Measurements from ENCODE around the gene LLGL1.

Gene LLGL1

DNA sequence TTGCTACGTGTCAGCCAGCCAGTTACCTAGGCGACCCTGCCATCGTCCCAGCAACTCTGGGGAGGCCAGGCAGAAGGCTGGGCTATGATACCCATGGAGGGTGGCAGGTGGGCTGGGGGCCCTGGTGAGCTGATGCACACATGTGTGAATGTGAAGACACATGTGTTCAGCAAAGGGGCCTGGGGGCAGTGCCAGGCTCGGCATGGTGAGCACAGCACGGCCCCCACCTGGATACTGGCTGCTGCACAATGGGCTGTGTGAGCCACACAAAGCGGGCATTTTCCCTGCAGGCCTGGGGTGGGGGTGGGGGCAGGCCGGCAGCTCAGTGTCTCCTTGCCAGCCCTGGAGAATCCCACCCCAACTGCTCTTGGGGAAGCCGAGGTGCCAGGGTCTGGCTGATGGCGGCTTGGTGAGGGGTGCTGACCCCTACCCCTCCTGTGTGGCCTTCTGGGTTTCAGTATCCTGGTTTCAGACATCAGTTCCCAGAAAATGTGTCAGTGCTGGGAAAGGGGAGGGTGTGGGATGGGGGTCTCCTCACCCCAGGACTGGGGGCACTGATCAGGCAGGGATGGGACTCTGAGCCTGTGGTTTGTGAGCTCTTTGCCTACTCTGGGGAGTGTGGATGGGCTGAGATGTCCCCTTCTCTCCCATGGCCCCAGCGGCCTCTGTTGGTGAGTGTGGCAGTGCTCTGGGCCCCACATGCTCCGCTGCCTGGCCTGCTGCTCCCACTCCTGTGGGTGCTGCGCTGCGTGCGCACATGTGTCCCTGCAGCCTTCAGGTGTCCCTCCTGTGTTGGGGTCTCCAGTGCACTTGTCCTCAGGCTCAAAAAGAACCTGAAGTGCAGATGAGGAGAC is 5.1 kb downstream of the LLGL1 start:
- DNase-seq = no peak

DNA sequence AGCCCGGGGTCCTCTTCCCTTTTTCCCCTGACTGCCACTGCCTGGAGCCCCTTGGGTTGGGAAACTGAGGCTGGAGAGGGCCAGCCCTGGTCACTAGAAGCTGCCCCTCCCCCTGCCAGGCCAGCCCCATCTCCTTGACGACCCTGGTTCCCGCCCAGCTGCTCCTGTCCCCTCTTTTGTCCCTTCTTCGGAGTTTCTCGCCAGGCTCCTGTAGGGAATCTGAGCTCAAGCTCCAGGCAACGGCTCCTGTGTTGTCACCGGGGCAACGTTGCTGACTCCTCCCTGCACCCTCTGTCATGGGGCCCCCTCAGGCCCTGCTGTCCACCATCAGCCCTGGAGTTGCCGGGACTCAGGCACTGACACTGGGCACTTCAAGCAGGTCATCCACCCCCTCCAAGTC is 5.7 kb downstream of the LLGL1 start:
- no peak for DNase-seq

DNA sequence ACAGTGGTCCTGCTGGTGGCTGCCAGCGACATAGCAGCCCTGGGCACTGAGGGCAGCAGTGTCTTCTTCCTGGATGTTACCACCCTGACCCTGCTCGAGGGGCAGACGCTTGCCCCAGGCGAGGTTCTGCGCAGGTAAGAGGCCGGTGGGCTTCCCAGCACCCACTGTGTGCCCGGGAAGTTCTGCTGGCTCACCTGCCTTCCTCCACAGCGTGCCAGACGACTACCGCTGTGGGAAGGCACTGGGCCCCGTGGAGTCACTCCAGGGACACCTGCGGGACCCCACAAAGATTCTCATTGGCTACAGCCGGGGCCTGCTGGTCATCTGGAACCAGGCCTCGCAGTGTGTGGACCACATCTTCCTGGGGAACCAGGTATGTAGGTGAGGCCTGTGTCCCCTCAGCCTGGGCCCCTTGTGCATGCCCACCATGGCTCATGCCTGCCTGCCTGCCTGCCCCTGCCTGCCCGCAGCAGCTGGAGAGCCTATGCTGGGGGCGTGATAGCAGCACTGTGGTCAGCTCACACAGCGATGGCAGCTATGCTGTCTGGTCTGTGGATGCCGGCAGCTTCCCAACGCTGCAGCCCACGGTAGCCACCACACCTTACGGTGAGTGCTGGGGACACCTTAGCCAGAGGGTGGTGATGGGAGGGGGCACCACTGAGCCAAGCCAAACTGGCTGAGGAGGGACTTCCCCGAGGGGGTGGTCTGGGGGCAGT is 8.5 kb downstream of the LLGL1 start:
- no peak for DNase-seq

DNA sequence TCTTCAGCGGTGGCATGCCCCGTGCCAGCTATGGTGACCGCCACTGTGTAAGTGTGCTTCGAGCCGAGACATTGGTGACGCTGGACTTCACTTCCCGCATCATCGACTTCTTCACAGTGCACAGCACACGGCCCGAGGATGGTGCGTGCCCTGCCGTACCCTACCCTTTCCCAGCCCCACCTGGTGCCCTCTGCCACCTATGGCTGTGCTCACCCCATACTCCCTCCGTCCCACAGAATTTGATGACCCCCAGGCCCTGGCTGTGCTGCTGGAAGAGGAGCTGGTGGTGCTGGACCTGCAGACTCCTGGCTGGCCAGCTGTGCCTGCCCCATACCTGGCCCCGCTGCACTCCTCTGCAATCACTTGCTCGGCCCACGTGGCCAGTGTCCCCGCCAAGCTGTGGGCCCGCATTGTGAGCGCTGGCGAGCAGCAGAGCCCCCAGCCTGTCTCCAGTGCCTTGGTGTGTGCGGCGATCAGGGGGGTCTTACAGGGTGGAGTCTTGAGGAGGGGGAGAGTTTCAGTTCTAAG is 9.5 kb downstream of the LLGL1 start:
- no peak for DNase-seq

DNA sequence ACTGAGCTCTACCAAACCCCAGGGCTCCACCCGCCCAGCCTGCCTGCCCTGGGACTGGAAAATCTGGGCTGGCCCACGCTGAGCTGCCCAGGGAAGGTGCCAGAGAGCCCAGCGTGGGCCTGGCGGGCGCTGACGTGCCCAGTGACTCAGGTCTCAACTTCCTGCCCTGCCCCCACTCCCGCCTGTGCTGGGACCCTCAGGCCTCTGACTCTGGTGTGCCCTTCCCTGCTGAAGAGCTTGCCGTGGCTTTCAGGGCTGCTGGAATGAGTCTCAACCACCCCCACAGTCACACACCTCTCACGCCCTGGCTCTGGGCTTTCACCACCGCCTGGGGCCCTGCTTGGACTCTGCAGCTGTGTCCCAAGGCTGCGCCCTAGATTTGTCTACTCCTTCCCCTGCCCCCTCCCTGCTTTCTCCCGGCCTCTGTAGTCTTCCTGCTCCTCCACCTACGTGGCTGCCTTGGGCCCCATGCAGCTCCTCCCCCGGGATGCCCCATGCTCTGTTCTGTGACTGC is 10.4 kb downstream of the LLGL1 start:
- DNase-seq = no peak

DNA sequence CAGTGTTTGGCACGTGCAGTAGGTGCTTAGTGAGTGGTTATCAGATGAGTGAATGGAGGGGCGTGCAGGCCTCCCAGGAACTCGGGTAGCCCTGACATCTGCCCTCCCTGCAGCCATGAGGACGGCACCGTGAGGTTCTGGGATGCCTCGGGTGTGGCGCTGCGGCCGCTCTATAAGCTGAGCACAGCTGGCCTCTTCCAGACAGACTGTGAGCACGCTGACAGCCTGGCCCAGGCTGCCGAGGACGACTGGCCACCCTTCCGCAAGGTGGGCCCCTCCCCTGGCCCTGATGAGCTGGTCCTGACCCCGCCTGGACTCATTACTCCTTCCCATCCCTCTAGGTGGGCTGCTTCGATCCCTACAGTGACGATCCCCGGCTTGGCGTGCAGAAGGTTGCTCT is 11.1 kb downstream of the LLGL1 start:
- no peak for DNase-seq

DNA sequence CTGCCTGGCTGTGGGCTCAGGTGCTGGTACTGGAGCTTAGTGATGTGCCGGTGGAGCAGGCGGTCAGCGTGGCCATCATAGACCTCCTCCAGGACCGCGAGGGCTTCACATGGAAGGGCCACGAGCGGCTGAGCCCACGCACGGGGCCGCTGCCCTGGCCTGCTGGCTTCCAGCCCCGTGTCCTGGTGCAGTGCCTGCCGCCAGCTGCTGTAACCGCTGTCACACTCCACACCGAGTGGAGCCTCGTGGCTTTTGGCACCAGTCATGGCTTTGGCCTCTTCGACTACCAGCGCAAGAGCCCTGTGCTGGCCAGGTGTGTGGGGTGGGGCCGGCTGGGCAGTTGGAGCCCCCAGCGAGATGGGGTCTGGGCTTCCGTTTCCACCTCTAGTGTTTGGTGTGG is 12.0 kb downstream of the LLGL1 start:
- no peak for DNase-seq

DNA sequence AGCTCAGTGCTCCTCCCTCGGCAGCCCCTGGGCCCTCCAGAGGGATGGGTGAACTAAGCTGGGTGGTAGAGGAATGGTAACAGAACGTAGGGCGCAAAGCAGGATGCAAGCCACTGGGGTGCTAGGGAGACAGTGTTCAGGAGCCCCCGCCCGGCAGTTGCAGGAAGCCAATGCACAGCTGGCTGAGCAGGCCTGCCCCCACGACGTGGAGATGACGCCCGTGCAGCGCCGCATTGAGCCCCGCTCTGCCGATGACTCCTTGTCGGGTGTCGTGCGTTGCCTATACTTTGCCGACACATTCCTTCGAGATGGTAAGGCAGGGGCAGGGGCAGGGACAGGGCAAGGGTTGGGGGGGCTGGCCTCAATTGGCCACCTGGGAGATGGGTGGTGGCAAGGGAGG is 12.9 kb downstream of the LLGL1 start:
- no peak for DNase-seq

DNA sequence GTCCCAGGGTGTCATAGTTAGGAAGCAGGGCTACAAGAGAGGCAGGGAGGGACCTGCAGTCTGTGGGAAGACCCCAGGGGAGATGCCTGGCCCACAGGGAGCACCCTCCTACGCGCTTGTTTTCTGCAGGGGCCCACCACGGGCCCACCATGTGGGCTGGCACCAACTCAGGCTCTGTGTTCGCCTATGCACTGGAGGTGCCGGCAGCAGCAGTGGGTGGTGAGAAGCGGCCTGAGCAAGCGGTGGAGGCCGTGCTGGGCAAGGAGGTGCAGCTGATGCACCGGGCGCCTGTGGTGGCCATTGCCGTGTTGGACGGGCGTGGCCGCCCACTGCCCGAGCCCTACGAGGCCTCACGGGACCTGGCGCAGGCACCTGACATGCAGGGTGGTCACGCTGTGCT is 15.0 kb downstream of the LLGL1 start:
- DNase-seq = no peak

DNA sequence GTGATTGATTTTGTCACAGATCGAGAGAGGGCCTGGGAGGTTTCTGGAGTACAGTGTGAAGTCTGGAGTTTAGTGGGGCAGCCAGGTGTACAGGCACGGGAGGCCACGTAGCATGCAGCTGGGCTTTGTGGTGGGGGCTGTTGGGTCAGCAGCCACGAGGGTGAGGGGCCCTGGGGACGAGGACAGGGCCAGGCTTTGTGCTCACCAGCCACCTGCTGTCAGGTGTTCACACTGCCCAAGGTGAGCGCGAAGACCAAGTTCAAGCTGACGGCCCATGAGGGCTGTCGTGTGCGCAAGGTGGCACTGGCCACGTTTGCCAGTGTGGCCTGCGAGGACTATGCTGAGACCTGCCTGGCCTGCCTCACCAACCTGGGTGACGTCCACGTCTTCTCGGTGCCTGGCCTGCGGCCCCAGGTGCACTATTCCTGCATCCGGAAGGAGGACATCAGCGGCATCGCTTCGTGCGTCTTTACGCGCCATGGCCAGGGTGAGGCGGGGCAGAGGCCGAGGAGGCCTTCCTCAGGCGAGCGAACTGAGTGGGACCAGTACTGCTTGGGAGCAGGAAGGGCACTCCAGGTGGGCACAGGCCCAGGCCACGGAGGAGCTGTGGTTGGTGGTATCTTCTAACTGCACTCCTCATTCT is 15.9 kb downstream of the LLGL1 start:
- DNase-seq = no peak

DNA sequence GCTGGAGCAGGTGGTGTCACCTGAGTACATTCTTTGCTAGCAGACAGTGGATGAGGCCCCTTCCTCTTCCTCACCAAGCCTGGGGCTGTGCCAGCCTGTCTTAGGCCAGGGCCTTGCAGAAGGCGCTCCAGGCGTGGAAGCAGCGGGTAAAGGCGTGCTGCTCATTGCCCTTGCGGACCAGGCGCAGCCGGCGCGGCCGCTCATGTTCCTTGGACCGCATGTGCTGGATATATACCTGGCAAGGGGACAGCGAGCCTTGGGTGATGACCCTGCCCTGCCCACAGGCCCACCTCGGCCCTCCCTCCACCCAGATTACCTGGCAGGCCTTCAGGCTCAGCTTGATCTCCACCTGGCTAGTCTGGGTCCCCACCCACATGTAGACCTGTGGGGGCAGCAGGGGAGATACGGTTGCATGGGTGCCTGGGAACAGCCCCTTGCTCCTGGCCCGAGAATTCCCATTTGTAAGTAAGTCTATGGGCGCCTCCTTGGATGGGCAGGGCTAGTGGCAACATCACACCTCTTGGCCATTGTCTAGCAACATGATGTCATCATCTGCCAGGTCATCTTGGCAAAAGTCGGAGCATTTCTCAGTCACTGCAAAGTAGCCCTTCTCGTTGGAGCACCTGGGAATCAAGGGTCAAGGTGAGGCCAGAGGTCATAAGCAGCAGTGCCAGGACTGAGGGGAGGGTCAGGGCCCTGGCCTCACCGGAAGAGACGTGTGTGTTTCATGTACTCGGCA is 19.8 kb downstream of the LLGL1 start:
- DNase-seq = no peak

DNA sequence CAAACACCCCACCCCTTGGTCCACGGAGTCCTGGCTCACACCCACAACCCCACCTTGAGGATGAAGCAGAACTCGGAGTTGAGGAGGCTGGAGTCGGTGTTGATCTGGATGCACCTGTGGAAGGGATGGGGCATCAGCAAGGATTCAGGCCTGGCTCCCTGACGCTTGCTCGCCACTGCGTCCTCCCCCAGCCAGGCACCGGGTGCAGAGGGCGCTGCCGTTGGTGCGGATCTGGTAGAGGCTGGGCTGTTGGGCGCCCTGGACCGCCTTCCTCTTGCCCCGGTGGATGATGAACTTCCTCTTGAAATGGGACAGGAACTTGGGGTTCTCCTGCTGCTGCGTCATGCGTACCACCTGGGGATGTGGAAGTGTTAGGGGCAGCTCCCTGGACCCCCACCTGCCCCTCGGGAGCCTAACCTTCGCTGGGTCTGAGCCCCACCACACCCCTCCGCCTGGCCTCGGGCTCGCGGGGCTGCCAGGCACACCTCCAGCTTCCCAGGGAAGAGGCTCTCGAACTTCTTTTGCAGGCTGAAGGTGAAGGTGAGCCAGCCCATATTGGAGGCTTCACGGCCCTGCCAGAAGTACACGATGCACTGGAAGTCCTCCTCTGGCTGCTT is 20.8 kb downstream of the LLGL1 start:
- no peak for DNase-seq

DNA sequence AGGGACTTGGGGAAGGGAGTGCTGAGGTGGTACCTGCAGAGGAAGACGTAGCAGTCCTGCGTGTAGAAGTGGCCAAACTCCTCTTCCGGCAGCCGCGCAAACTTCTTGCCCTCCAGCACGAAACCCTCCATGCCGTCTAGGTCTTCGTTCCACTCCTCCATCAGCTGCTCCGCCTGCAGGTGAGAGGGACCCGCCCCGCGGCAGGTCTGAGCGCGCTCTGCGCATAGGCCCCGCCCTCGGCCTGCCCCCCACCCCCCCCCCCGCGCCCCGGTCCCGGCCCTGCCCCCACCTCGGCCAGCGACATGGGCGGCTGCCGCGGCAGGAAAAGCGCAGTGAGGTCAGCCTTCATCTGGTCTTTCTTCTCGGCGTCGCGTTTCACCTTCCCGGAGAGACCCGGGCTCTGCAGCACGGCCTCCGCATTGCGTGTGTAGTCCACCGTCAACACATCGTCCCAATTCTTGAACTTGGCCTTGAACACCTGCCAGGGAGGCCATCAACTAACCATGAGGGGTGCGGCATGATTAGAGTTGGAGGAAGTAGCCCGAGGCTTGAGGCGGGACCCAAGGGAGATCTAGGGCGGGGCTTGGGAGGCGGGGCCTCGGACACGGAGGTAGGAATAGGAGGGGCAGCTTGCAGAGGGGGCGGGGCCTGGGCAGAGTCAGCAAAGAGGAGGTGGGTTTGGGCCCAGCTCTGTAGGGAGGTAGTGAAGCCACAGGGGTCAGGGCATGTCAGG is 21.6 kb downstream of the LLGL1 start:
- DNase-seq = no peak

DNA sequence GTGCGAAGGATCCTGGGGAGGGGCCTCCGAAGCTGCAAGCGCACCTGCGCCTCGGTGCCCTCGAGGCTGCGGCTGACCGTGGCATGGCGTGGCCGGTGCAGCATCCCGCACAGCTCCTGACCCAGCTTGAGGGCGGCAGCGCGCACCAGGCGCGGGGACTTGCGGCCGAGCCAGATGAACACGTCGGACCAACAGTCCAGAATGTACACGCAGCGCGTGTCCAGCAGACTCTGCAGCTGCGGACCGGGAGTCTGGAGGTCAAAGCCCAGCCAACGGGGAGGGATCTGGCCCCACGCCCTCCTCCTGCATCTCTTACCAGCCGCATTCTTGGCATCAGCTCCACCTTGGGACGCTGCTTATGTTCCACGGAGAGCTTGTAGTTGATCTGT is 22.2 kb downstream of the LLGL1 start:
- no peak for DNase-seq

DNA sequence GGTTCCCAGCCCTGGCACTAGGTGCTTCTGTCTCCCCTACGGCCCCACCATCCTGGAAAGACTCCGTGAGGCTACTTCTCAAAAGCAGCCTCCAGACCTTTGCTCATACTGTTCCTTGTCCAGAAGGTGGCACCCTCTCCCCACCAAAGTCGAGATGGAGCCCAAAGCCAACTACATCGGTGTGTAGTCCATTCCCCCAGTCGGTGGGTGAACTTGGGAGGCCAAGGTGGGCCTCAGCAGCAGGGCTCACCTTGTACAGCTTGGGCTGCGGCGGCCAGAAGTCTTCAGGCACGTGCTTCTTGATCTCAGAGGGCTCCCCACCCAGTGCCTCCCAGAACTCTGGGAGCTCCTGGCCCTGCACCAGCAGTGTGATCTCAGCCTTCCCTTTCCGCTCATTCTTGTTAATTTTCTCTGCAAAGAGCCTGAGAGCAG is 22.9 kb downstream of the LLGL1 start:
- peak; percentile 50 for DNase-seq

DNA sequence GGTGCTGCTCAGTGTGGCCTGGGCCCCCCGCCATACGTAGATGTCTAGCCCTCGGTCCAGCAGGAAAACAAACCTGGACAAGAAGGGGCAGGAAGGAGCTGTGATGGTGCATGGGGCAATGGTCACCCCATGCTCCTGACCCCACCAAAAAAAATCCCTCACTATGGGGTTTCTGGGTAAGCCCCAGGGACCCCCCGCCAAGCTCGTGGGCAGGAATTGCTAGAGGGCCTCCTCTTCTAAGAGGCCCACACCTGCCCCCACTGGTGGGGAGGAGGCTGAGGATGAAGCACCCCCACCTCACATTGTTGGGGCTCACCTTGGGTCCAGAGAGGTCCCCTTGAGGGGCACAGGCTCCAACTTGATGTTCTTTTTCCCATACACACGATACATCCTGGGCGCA is 23.4 kb downstream of the LLGL1 start:
- no peak for DNase-seq

DNA sequence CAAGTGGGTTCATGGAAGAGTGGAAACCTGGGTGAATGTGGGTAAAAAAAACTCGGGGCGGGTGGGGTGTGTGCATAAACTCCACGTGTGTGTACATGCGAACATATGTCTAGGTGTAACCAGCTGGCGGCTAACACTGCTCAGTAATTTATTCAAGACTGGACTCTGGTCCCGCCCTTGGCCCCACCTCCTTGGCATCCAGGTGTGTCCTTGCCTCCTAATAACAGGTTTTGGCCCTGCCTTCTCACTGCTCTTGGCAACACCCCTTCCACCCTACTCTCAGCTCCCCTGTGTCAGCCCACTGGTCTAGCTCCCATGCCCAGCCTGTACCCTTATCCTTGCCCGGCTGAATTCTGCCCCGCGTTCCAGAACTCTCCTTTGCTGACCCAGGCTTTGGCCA is 24.8 kb downstream of the LLGL1 start:
- DNase-seq = no peak

DNA sequence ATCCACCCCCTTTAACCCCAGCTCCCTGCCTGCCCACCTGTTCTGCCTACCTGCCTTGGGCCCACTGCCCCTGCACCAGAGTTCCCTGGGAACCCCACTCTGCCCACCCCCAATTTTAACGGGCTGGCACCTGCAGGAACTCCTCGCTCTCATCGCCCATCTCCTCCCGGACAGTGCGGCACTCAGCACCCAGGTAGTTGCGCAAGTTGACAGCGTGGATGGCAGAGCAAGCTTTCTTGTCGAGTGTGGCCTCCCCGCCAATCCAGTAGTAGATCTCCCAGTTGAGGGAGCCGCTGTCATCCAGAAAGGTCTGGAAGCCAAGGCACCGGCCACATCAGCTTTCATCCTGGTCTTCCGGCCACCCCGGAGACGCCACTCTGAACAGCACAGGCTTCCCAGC is 25.3 kb downstream of the LLGL1 start:
- no peak for DNase-seq

DNA sequence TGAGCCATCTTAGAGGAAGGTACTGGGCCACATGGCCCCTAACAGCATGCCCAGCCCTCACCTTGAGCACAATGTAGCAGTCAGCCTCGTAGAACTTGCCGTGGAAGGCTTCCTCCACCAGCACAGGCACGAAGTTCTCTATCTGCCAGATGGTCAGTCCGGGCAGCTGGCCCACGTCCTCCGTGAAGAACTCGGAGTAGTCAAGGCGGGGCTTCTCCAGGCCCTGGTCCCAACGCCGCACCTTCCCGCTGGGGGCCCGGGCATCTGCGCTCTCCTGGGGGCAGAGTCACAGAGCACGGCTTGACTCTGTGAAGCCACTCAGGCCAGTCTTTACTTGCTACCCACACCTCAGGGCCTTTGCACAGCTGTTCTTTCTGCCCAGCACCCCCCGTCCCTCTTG is 25.8 kb downstream of the LLGL1 start:
- no peak for DNase-seq

DNA sequence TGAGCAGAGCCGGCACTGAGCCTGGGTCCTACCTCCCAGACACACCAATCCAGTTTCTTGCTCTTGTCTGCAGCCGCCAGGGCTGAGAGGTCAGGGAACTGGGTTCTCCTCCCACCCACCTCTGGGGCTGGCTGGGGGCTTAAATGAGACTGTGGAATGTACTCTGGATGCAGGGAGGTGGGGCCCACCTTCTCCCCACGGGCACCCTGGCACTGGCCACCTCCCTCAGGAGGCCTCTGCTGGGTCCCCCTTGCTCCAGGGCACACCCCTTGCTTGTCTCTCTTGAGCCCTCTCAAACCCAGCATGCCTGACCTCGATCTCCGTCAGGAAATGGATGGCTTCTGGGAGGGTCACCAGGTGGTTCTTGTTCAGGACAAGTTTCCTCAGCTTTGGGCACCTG is 26.7 kb downstream of the LLGL1 start:
- no peak for DNase-seq

DNA sequence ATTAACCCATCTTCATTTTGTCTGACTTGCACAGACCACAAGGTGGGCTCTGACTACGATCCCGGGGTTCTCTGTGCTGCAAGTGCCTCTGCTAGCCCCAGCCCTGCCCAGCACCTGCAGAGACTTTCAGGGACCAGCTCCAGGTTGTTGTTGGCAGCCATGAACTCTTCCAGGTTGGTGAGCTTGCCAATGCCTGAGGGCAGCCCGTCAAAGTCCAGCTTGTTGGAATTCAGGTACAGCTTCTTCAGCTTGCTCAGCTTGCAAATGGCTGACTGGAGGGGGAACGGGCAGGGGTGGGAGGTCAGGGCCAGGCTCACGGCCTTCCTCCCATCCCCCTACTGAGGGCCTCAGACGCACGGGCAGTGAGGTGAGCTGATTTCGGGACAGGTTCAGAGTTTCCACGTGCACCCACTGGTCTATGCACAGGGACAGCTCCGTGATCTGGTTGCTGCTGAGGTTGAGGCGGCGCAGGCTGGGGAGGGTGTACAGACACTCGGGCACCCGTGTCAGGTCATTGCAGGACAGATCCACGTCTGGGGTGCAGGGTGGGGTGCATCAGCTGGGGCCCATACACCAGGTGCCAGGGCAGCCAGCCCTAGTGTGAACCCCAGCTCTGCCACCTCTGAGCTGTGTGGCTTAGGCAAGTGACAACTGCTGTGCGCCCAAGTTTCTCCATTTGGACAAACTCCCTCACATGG is 27.9 kb downstream of the LLGL1 start:
- DNase-seq = no peak

All from T-helper 9 cell (primary cell).